Spleen (tissue), 11 donors: ENCODE measurements around the gene UTP25. TPM values are rescaled to one million over a fixed set of nuclear protein-coding genes. Genes with fewer than 3 reads are reported as not detected.

ENCODE experiments used
- DNase-seq: peaks from one replicate; pipeline ENCODE4 v3.0.0-alpha.2; 2020
- H3K27ac ChIP-seq, 8 donors: fragments of 200-600 bp; sonication (generic) in 7 of 8; 1 replicate in 4 of 8; 2 replicates in 4 of 8; pipeline versions ENCODE4 v1.5.0 to v1.8.0; 2016 to 2021; ENCODE audit warnings: inconsistent platforms in 4 of 8, mild to moderate bottlenecking in 4 of 8, moderate library complexity in 1 of 8
- H3K27me3 ChIP-seq, 7 donors: fragments of 200-600 bp; sonication (generic) in 6 of 7; replicated peaks in 1 of 7; 1 replicate in 4 of 7; 2 replicates in 3 of 7; pipeline versions ENCODE4 v1.5.0 to v1.8.0; 2016 to 2021; ENCODE audit warnings: inconsistent platforms in 3 of 7, mild to moderate bottlenecking in 1 of 7
- H3K36me3 ChIP-seq, 6 donors: fragments of 200-600 bp; sonication (generic) in 5 of 6; 1 replicate in 4 of 6; 2 replicates in 2 of 6; pipeline versions ENCODE4 v1.5.0 to v1.8.0; 2016 to 2021; ENCODE audit warnings: inconsistent platforms in 2 of 6
- H3K4me1 ChIP-seq, 6 donors: fragments of 200-600 bp; sonication (generic) in 5 of 6; 1 replicate in 3 of 6; 2 replicates in 3 of 6; pipeline versions ENCODE4 v1.5.0 to v1.8.0; 2016 to 2021; ENCODE audit warnings: inconsistent platforms in 3 of 6
- H3K4me3 ChIP-seq, 8 donors: fragments of 200-600 bp; sonication (generic) in 7 of 8; 1 replicate in 4 of 8; 2 replicates in 4 of 8; pipeline versions ENCODE4 v1.5.0 to v1.8.0; 2016 to 2021; ENCODE audit warnings: inconsistent platforms in 4 of 8, mild to moderate bottlenecking in 4 of 8, moderate library complexity in 2 of 8
- H3K9me3 ChIP-seq, 8 donors: fragments of 200-600 bp; sonication (generic) in 7 of 8; 1 replicate in 4 of 8; 2 replicates in 4 of 8; pipeline versions ENCODE4 v1.5.0 to v1.8.0; 2016 to 2021; ENCODE audit warnings: inconsistent platforms in 4 of 8
- POLR2A ChIP-seq, 3 donors: fragments of 450-650 bp; IDR thresholded peaks; one replicate each; pipeline ENCODE4 v1.5.1; 2017; ENCODE audit warnings: antibody characterized with exemption in 3 of 3, mild to moderate bottlenecking in 1 of 3
- POLR2AphosphoS5 ChIP-seq, 3 donors: sonication (generic); formaldehyde crosslinking; IDR thresholded peaks; one replicate each; pipeline ENCODE4 v1.5.1; 2017; ENCODE audit warnings: antibody characterized with exemption in 3 of 3
- WGBS, 5 donors: extraction: QIAGEN DNeasy Blood & Tissue Kit in 3 of 5; methylation state at CpG; one replicate each; pipeline versions ENCODE4 v1.1.5 to v1.1.7; 2013 to 2018; 5-methylcytosine and 5-hydroxymethylcytosine counted together
- intact Hi-C: fragments of 100-400 bp; cut with DNase I; formaldehyde crosslinking; loops from one replicate; pipeline ENCODE4 v1.15.0; 2023; ENCODE audit warnings: low total_unique reads
- polyA plus RNA-seq, 3 donors: library from polyadenylated mRNA; stranded (reverse); fragments of 200-250 nt; gene quantifications; one replicate each; pipeline ENCODE4 v1.2.1, GENCODE V29; 2013
- total RNA-seq, 7 donors: library from RNA; depleted of rRNA in 3 of 7; stranded (reverse); fragments of >200 nt in 3 of 7; fragmentation: NEBNext Ultra II Directional in 4 of 7; extraction: Animal tissue kit (Norgen Biotek cat#: 25700) in 4 of 7; gene quantifications; one replicate each; pipeline versions ENCODE4 v1.1.0 to v1.2.1, GENCODE V29; 2016 to 2021
- TF ChIP-seq, protein P1 (sequence below), 11 experiments: fragments of 200-600 bp in 7 of 11; fragments of 450-650 bp in 4 of 11; sonication (generic) in 4 of 11; IDR thresholded peaks in 8 of 11; conservative IDR thresholded peaks in 3 of 11; 1 replicate in 7 of 11; 2 replicates in 4 of 11; pipeline versions ENCODE4 v1.4.0 to v1.8.0; 2016 to 2021; ENCODE audit warnings: antibody characterized with exemption in 11 of 11, inconsistent platforms in 4 of 11, mild to moderate bottlenecking in 1 of 11
- donor health status: healthy with polysubstance abuse.
- donor health status: DM: no; HTN: no; CAD: no; lungs with moderate emphysema.
- donor health status: DM: no; HTN: no; CAD: no.
- donor health status: Bipolar disorder and iron deficiency.
- donor health status: healthy.
- donor health status: DM: no; HTN: no; CAD: no.
- donor health status: DM: yes; HTN: yes; CAD: no.

UTP25 gene
- total and polyA plus RNA-seq, 10 donors, result 1.8 to 13.4 (median 9.1) TPM

DNA sequence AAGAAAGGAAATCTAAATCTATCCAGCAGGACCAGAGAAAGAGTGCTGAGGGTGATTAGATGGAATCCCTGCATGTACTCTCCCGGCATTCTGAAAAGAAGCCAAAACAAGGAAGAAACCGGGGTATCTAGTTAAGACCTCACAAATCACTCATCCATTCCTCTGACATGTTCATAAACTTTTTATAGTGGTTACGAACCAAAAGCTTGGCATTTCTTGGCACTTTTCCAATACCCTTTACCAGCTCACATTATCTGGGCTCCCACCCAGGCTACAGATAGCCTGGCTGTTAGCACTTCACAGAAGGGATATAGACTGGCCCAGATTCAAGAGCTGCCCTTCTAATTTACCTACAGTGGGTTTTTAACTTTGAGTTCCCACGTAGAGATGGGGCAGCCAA, 41.6 kb upstream of the UTP25 start:
- Histone ChIP-seq H3K27ac (no peak overlapping the region), H3K27me3 (peaks cover 0 to 9% (median 0%) of the 10 kb centered on the region in 7 donors), H3K9me3 (peaks cover 0 to 4% (median 0%) of the 10 kb centered on the region in 8 donors), H3K4me1 (peaks cover 8 to 32% (median 16%) of the 10 kb centered on the region in 6 donors), H3K4me3 (no peak overlapping the region), H3K36me3 (peaks cover 0 to 33% (median 2%) of the 10 kb centered on the region in 6 donors)
- TF ChIP-seq POLR2A (IDR thresholded peaks at IDR 0.05) (no peak), POLR2AphosphoS5 (IDR thresholded peaks at IDR 0.05) (no peak)
- TF ChIP-seq, protein P1, sequence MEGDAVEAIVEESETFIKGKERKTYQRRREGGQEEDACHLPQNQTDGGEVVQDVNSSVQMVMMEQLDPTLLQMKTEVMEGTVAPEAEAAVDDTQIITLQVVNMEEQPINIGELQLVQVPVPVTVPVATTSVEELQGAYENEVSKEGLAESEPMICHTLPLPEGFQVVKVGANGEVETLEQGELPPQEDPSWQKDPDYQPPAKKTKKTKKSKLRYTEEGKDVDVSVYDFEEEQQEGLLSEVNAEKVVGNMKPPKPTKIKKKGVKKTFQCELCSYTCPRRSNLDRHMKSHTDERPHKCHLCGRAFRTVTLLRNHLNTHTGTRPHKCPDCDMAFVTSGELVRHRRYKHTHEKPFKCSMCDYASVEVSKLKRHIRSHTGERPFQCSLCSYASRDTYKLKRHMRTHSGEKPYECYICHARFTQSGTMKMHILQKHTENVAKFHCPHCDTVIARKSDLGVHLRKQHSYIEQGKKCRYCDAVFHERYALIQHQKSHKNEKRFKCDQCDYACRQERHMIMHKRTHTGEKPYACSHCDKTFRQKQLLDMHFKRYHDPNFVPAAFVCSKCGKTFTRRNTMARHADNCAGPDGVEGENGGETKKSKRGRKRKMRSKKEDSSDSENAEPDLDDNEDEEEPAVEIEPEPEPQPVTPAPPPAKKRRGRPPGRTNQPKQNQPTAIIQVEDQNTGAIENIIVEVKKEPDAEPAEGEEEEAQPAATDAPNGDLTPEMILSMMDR (IDR thresholded peaks at IDR 0.05 in 8 of 11, conservative IDR thresholded peaks at IDR 0.05 in 3 of 11), result no peak
- intact Hi-C loops, result no loop called here
- WGBS, 5 donors, result 70 to 79% (median 76%) methylated on average over 4 of the region's 4 CpGs
- no peak for DNase-seq

DNA sequence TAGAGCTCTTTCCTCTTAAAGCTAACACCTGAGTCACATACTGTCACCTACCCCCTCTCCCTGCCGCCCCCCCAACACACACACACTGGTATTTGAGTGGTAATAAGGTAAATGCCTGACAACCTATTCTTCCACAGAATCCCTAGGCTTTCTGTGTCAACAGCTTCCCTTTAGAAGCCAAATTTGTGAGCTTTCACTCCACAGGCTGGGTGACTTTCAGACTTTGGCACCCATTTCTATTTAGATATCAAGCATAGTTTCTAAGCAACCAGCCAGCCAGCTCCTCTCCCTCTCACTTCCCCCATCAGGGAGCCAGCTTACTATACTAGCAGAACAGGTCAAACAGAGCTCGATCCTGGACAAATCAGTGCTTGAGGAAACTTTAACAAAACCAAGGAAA, 40.2 kb upstream of the UTP25 start:
- intact Hi-C loops, result no loop called here
- Histone ChIP-seq H3K27me3 (peaks cover 0 to 20% (median 0%) of the 10 kb centered on the region in 7 donors), H3K27ac (peak overlapping the region in 1 of 8 donors; percentile 7), H3K9me3 (peaks cover 0 to 4% (median 0%) of the 10 kb centered on the region in 8 donors), H3K36me3 (peaks cover 0 to 19% (median 0%) of the 10 kb centered on the region in 6 donors), H3K4me1 (peaks cover 8 to 28% (median 16%) of the 10 kb centered on the region in 6 donors), H3K4me3 (no peak overlapping the region)
- DNase-seq, result no peak
- 60 to 86% (median 67%) methylated on average over 2 of the region's 2 CpGs for WGBS, 5 donors
- TF ChIP-seq POLR2AphosphoS5 (IDR thresholded peaks at IDR 0.05) (no peak), POLR2A (IDR thresholded peaks at IDR 0.05) (no peak)
- TF ChIP-seq, protein P1 (IDR thresholded peaks at IDR 0.05 in 8 of 11, conservative IDR thresholded peaks at IDR 0.05 in 3 of 11), result no peak

DNA sequence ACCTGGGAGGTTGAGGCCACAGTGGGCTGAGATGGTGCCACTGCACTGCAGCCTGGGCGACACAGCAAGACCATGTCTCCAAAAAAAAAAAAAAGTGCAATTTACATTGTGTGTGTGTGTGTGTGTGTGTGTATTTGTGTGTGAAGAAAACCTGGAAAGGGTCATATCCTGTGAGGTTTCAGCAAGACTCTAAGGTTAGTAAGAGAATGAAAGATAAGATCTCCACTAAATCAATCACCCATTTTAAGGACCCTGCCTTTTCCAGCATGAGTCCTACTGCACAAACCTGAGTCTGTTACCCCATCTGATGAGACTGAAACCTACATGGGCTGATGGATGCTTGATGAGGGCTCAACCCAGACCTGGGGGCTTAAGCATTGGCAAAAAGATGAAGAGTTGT, 38.5 kb upstream of the UTP25 start:
- 85 to 100% (median 95%) methylated on average over 1 of the region's 1 CpG for WGBS, 5 donors
- TF ChIP-seq, protein P1 (IDR thresholded peaks at IDR 0.05 in 8 of 11, conservative IDR thresholded peaks at IDR 0.05 in 3 of 11), result no peak
- TF ChIP-seq POLR2A (IDR thresholded peaks at IDR 0.05), result no peak
- no peak for TF ChIP-seq POLR2AphosphoS5 (IDR thresholded peaks at IDR 0.05)
- intact Hi-C loops, result no loop called here
- H3K4me3 ChIP-seq, result no peak overlapping the region
- H3K4me1 ChIP-seq, result peaks cover 0 to 12% (median 3%) of the 10 kb centered on the region in 6 donors
- H3K9me3 ChIP-seq, result peaks cover 0 to 4% (median 0%) of the 10 kb centered on the region in 8 donors
- DNase-seq, result no peak
- no peak overlapping the region for H3K27ac ChIP-seq
- H3K36me3 ChIP-seq, result peaks cover 0 to 14% (median 0%) of the 10 kb centered on the region in 6 donors
- peaks cover 0 to 26% (median 0%) of the 10 kb centered on the region in 7 donors for H3K27me3 ChIP-seq

DNA sequence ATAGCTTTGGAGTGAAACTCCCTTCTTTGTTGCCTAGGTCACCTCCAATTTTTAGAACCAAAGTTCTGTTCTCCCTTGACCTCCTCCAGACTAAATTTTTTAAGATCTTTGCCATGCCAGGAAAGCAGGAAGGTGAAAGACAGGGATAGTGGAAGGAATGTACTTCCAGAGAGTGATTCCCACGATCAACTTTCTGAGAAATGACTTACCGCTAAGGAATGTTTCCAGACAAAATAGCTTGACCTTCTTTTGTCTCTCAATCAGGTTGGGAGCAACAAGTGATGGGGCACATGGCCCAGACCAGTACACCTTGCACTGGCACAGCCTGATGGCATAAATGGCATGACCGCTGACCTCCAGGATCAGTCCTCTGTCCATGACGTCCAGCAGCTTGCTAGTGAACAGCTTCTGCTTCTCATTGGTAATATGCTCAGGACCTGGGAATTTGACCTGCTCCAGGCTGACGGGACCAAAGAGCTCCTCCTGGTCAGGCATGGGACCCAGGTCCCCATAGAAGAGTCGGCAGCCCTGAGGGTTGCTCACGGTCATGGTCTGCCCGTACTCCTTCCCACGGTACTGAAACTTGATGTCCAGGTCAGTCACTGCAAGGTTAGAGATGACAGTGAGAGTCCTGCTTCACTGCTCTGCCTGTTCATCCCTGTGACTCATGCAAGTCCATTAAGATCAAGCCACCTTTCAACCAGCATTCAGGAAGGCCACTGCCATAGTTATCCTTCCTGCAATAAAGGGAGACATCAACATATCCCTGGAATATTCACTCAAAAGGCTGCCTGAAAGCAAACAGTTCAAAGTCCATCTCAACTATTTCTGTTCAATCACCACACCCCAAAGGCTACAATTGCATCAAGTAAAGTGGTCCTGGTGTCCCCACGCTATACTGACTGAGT, 37.2 kb upstream of the UTP25 start:
- WGBS, 5 donors, result 78 to 93% (median 88%) methylated on average over 10 of the region's 10 CpGs
- intact Hi-C loops, result no loop called here

More for the DNA sequence above, 37.2 kb upstream of the UTP25 start:
- Histone ChIP-seq H3K36me3 (peaks cover 0 to 14% (median 0%) of the 10 kb centered on the region in 6 donors), H3K4me1 (peaks cover 0 to 5% (median 0%) of the 10 kb centered on the region in 6 donors), H3K9me3 (no peaks in the 10 kb centered on the region), H3K4me3 (no peak overlapping the region), H3K27ac (no peak overlapping the region), H3K27me3 (peaks cover 0 to 35% (median 0%) of the 10 kb centered on the region in 7 donors)
- DNase-seq, result no peak
- TF ChIP-seq POLR2AphosphoS5 (IDR thresholded peaks at IDR 0.05) (no peak), POLR2A (IDR thresholded peaks at IDR 0.05) (no peak)
- TF ChIP-seq, protein P1 (IDR thresholded peaks at IDR 0.05 in 8 of 11, conservative IDR thresholded peaks at IDR 0.05 in 3 of 11), result no peak
